ENCODE data around the gene JMY. TPM values are rescaled to one million over a fixed set of nuclear protein-coding genes. Genes with fewer than 3 reads are reported as not detected.

The JMY gene
- total and polyA plus RNA-seq, 2 of the 8 experiments (the other 6 are each of a cell fraction or from before 2014, with no cell fraction given) = 2.8 to 13.9 TPM

GRCh38 chr5:79189439-79190234 lies 46.3 kb upstream of the JMY start:
- POLR2A ChIA-PET (ENCODE audit: partially characterized antibody) = interaction anchor here (1.1 kb wide), 1 partner anchor 9 kb away, joined by 3 read pairs; no protein-coding TSS in a partner anchor

More at GRCh38 chr5:79189439-79190234, 46.3 kb upstream of the JMY start:
- H3K36me3 ChIP-seq (ENCODE audit: control insufficient read depth in 2 of 4, insufficient read depth in 4 of 4, low read length in 3 of 4) = no peaks in the 10 kb centered on the region
- H3K79me2 ChIP-seq (ENCODE audit: control insufficient read depth in 1 of 2, insufficient read depth in 2 of 2, low read length in 2 of 2) = no peaks in the 10 kb centered on the region
- no peak overlapping the region for H2AFZ ChIP-seq (ENCODE audit: low read length)
- H4K20me1 ChIP-seq (replicated peaks in 1 of 2; ENCODE audit: control insufficient read depth in 1 of 2, insufficient read depth in 2 of 2, low read length in 2 of 2) = peaks cover 0 to 2% of the 10 kb centered on the region in 2 experiments
- H3K9ac ChIP-seq (replicated peaks in 1 of 4; ENCODE audit: extremely low read depth in 1 of 4, low read depth in 3 of 4, low read length in 3 of 4) = no peak overlapping the region
- no peak overlapping the region for H2BK20ac ChIP-seq (ENCODE audit: low read length)
- H4K5ac ChIP-seq (ENCODE audit: insufficient read length, low read depth, low read length) = no peak overlapping the region
- H3K4me1 ChIP-seq (replicated peaks in 1 of 4; ENCODE audit: control insufficient read depth in 3 of 4, insufficient read depth in 4 of 4, low read length in 3 of 4) = no peaks in the 10 kb centered on the region
- TF ChIP-seq PHF8 (conservative IDR thresholded peaks at IDR 0.05; ENCODE audit: low read depth, low read length) = no peak
- TF ChIP-seq ASH2L (IDR thresholded peaks at IDR 0.05; ENCODE audit: low read length) = no peak
- TF ChIP-seq RAD21 (IDR thresholded peaks at IDR 0.05 in 1 of 2, conservative IDR thresholded peaks at IDR 0.05 in 1 of 2; ENCODE audit: low read depth in 2 of 2, low read length in 2 of 2) = no peak
- no peak for TF ChIP-seq MAFK (IDR thresholded peaks at IDR 0.05; ENCODE audit: low read depth, low read length)
- no peak for TF ChIP-seq SIX5 (IDR thresholded peaks at IDR 0.05; ENCODE audit: low read depth, low read length)
- TF ChIP-seq MAX (IDR thresholded peaks at IDR 0.05) = no peak
- TF ChIP-seq HDAC2 (IDR thresholded peaks at IDR 0.05; ENCODE audit: borderline replicate concordance in 1 of 2, low read depth in 2 of 2, low read length in 2 of 2) = no peak
- TF ChIP-seq CHD1 (IDR thresholded peaks at IDR 0.05; ENCODE audit: low read depth, low read length) = no peak
- TF ChIP-seq E2F6 (IDR thresholded peaks at IDR 0.05) = no peak
- H2BK12ac ChIP-seq (ENCODE audit: low read depth, low read length) = no peak overlapping the region
- H3K4me2 ChIP-seq (ENCODE audit: insufficient read depth in 1 of 2, low read depth in 2 of 2, low read length in 2 of 2) = no peak overlapping the region
- no peak for FAIRE-seq
- 89% methylated on average over 8 of the region's 8 CpGs; no CpG with 5 or more reads in 1 of the 2 experiments for WGBS, 2 experiments (ENCODE audit: extremely low coverage in 1 of 2, insufficient coverage in 1 of 2, insufficient read length in 1 of 2, insufficient replicate concordance in 2 of 2, low coverage in 1 of 2, low lambda C conversion rate in 2 of 2, missing lambda C conversion rate in 1 of 2)
- H3K4ac ChIP-seq (replicated peaks; ENCODE audit: insufficient read length, low read depth, low read length) = no peak overlapping the region
- H3K14ac ChIP-seq (ENCODE audit: insufficient read length) = no peak overlapping the region
- no peaks in the 10 kb centered on the region for H3K23me2 ChIP-seq (ENCODE audit: low read depth, low read length)
- H2BK5ac ChIP-seq (ENCODE audit: low read depth, low read length) = no peak overlapping the region
- no peaks in the 10 kb centered on the region for H3K79me1 ChIP-seq (ENCODE audit: low read depth, low read length)
- H2AK5ac ChIP-seq (ENCODE audit: low read depth, low read length) = no peak overlapping the region
- CTCF ChIA-PET (ENCODE audit: partially characterized antibody) = interaction anchor here (0.7 to 2.2 kb wide), 7 partner anchors 10 to 169 kb away, joined by 3 to 12 read pairs (median 3); no protein-coding TSS in a partner anchor
- no peak overlapping the region for H4K91ac ChIP-seq (replicated peaks; ENCODE audit: insufficient read length, low read length)
- H3K23ac ChIP-seq (ENCODE audit: insufficient read length) = no peak overlapping the region
- H3K27ac ChIP-seq (ENCODE audit: low read depth, low read length) = no peak overlapping the region
- no peak overlapping the region for H4K8ac ChIP-seq (ENCODE audit: extremely low read depth, insufficient read depth, low read length)
- no peak overlapping the region for H2BK120ac ChIP-seq (replicated peaks; ENCODE audit: low read depth, low read length)
- no peak overlapping the region for H3K18ac ChIP-seq (ENCODE audit: extremely low read depth, low read length)
- no peak overlapping the region for H2BK15ac ChIP-seq (ENCODE audit: low read length)
- no peaks in the 10 kb centered on the region for H3K9me3 ChIP-seq (ENCODE audit: insufficient read depth in 2 of 2, low read depth in 1 of 2, low read length in 1 of 2)
- no peak overlapping the region for H3K4me3 ChIP-seq (ENCODE audit: extremely low read depth in 1 of 4, insufficient read depth in 2 of 4, low read depth in 3 of 4, low read length in 4 of 4)
- H3K56ac ChIP-seq (replicated peaks; ENCODE audit: insufficient read length, low read depth, low read length) = no peak overlapping the region
- DNase-seq (ENCODE audit: low read depth in 1 of 2, low spot score in 2 of 2) = no peak
- no peaks in the 10 kb centered on the region for H3K27me3 ChIP-seq (replicated peaks in 1 of 4; ENCODE audit: control insufficient read depth in 3 of 4, extremely low read depth in 1 of 4, insufficient read depth in 3 of 4, low read length in 3 of 4)
